Fibroblast of the aortic adventitia (primary cell): ENCODE data around the gene RAD54L. TPM values are rescaled to one million over a fixed set of nuclear protein-coding genes. Genes with fewer than 3 reads are reported as not detected.

Experiments
- DNase-seq: peaks from one replicate; pipeline ENCODE4 v3.0.0-alpha.2; 2010; ENCODE audit warnings: low read depth
- H3K4me3 ChIP-seq: 2 replicates; pipeline ENCODE4 v1.5.1; 2011; ENCODE audit warnings: low read depth, mild to moderate bottlenecking, control low read depth, low read length, moderate library complexity
- CTCF ChIP-seq: IDR thresholded peaks from 2 replicates; pipeline ENCODE4 v1.5.1; 2011; ENCODE audit warnings: mild to moderate bottlenecking, low read length, control low read depth, inconsistent platforms; ENCODE audit not compliant: insufficient read depth
- total RNA-seq: library from RNA; depleted of rRNA; stranded (reverse); fragments of >200 nt; gene quantifications from 2 replicates; pipeline ENCODE4 v1.2.3, GENCODE V29; 2012; ENCODE audit warnings: low replicate concordance

The RAD54L gene
- total RNA-seq, 1 donor = 9.7 TPM

- no peak overlapping the region for H3K4me3 ChIP-seq
- TF ChIP-seq CTCF = no peak
- DNase-seq = no peak
These were observed 41.8 kb upstream of the RAD54L start for GRCh38 chr1:46205791-46206190.

GRCh38 chr1:46206399-46206798, 41.2 kb upstream of the RAD54L start:
- no peak overlapping the region for H3K4me3 ChIP-seq
- DNase-seq = no peak
- no peak for TF ChIP-seq CTCF

GRCh38 chr1:46210561-46210960, 37.0 kb upstream of the RAD54L start:
- no peak for DNase-seq
- no peak overlapping the region for H3K4me3 ChIP-seq
- TF ChIP-seq CTCF = no peak

DNA sequence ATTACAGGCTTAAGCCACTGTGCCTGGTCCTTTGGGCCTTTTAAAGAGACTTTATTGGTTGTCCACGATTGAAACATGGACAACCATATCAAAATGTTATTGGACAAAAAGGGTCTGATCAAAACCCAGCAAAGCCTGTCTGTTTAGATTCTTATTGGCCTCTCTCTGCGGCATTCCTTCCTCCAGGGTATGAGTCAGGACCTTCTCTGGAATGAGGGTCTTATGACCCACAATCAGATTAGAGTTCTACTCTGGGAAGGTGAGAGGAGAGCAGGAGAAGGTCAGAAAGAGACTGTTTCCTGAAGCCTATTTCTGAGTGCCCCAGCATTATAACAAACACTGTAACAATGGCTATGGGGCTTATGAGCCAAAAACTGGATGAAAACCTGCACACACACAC, 36.5 kb upstream of the RAD54L start:
- no peak overlapping the region for H3K4me3 ChIP-seq
- DNase-seq = no peak
- TF ChIP-seq CTCF = no peak

- no peak for DNase-seq
- no peak overlapping the region for H3K4me3 ChIP-seq
- TF ChIP-seq CTCF = no peak
These were observed 32.1 kb upstream of the RAD54L start for GRCh38 chr1:46215504-46215903.

- DNase-seq = no peak
- TF ChIP-seq CTCF = no peak
These were observed 29.1 kb upstream of the RAD54L start for GRCh38 chr1:46218443-46218842.

More at GRCh38 chr1:46218443-46218842, 29.1 kb upstream of the RAD54L start:
- no peak overlapping the region for H3K4me3 ChIP-seq
